HG03097 (cell line): ENCODE measurements around the gene NAA38.

Source experiments
- ATAC-seq: cut with Tn5 transposase; IDR thresholded peaks from one replicate; pipeline ENCODE4 v1.9.1; 2021; ENCODE audit not compliant: unreplicated experiment, low FRiP score

Gene NAA38

GRCh38 chr17:7842380-7843256 is 14.7 kb downstream of the NAA38 start:
- ATAC-seq, result peak; percentile 24

- peak; percentile 13 for ATAC-seq
Measured at GRCh38 chr17:7841915-7842379, 15.4 kb downstream of the NAA38 start.

GRCh38 chr17:7841396-7841914 is 15.9 kb downstream of the NAA38 start:
- peak; percentile 8 for ATAC-seq

GRCh38 chr17:7840875-7841274 is 16.5 kb downstream of the NAA38 start:
- ATAC-seq, result no peak

GRCh38 chr17:7840441-7840840 is 16.9 kb downstream of the NAA38 start:
- no peak for ATAC-seq

- ATAC-seq, result no peak
Measured at GRCh38 chr17:7839876-7840261, 17.5 kb downstream of the NAA38 start.

- ATAC-seq, result no peak
Measured at GRCh38 chr17:7839190-7839875, 18.0 kb downstream of the NAA38 start.

- ATAC-seq, result no peak
Measured at GRCh38 chr17:7838090-7839075, 19.0 kb downstream of the NAA38 start.

GRCh38 chr17:7837408-7838088 is 19.8 kb downstream of the NAA38 start:
- no peak for ATAC-seq

- no peak for ATAC-seq
Measured at GRCh38 chr17:7836596-7837407, 20.6 kb downstream of the NAA38 start.

- peak; percentile 27 for ATAC-seq
Measured at GRCh38 chr17:7835814-7836595, 21.4 kb downstream of the NAA38 start.

GRCh38 chr17:7834957-7835813 is 22.2 kb downstream of the NAA38 start:
- ATAC-seq, result peak; percentile 50

- ATAC-seq, result no peak
Measured at GRCh38 chr17:7834542-7834956, 22.8 kb downstream of the NAA38 start.

- ATAC-seq, result peak; percentile 28
Measured at GRCh38 chr17:7833795-7834541, 23.4 kb downstream of the NAA38 start, which contains the start of gene KDM6B. Gene KDM6B (plus strand): TSS chr17:7834217. CDS start chr17:7845555, 11,338 bp downstream.

GRCh38 chr17:7833011-7833794 is 24.2 kb downstream of the NAA38 start:
- ATAC-seq, result no peak

- ATAC-seq, result no peak
Measured at GRCh38 chr17:7832431-7832830, 24.9 kb downstream of the NAA38 start.
